EL (cell line): ENCODE measurements around the gene ANKS3.

ENCODE experiments used
- DNase-seq: peaks from one replicate; pipeline ENCODE4 v3.0.0-alpha.2; 2016

Gene ANKS3

GRCh38 chr16:4664538-4665418 is 69.3 kb downstream of the ANKS3 start:
- no peak for DNase-seq

GRCh38 chr16:4663777-4664465 is 70.2 kb downstream of the ANKS3 start:
- no peak for DNase-seq

- DNase-seq, result no peak
These were observed 70.7 kb downstream of the ANKS3 start for GRCh38 chr16:4663465-4663776.

GRCh38 chr16:4661661-4662060 is 72.4 kb downstream of the ANKS3 start:
- DNase-seq, result no peak

GRCh38 chr16:4660454-4661007 is 73.5 kb downstream of the ANKS3 start:
- DNase-seq, result peak; percentile 45

- DNase-seq, result no peak
These were observed 74.4 kb downstream of the ANKS3 start for GRCh38 chr16:4659363-4660353.

DNA sequence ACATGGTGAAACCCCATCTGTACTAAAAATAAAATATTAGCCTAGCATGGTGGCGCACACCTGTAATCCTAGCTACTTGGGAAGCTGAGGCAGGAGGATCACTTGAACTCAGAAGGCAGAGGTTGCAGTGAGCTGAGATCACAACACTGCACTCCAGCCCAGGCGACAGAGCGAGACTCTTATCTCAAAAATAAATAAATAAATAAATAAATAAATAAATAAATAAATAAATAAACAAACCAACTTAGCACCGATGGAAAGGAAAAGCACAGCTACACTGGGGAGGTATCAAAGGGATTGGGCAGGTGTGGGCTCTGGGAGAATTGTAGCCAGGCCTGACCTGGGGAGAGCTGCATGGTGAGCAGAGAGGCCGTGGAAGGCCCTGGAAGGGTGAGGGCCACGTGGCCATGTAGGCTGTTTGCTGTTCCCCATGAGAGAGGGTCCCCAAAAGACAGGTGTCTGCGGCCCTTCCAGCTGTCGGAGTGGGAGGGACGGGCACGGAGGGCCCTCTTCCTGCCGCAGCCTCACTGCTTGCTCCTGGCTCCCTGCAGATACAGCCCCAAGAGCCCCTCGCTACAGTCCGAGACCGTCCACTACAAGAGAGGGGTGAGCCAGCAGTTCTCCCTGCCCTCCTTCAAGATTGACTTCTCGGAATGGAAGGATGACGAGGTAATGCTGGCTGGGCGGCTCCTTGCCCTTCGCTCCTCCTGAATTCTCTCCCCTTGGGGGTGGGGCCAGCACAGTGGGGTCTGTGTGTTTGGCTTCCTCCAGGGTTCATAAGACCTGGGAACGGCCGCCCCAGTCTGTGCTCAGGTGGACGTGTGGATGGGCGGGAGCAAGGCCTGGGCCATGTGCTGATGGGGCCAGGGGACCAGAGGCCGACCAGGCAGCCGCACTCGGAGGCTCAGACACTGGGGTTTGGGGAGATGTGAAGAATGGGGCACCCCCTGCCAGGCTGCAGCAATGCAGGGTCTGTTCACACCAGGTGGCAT is 77.1 kb downstream of the ANKS3 start:
- no peak for DNase-seq

DNA sequence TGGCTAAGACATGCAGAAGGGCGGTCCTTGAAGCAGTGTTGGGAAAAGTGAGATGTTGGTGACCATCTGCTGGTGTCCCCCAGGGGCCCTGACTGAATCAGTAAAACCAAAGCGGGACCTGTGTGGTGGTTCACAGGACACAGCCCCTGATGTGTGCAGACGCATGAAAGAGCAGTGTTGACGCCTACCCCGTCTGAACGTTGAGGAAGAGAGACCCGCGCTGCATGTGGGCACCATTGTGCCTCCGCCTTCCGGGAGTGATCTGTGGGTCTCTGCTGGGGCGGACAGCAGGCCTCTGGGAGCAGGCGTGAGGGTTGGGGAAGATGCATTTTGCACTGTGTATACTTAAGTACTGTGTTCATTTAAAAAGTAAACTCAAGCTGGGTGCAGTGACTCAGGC is 77.8 kb downstream of the ANKS3 start:
- DNase-seq, result no peak

DNA sequence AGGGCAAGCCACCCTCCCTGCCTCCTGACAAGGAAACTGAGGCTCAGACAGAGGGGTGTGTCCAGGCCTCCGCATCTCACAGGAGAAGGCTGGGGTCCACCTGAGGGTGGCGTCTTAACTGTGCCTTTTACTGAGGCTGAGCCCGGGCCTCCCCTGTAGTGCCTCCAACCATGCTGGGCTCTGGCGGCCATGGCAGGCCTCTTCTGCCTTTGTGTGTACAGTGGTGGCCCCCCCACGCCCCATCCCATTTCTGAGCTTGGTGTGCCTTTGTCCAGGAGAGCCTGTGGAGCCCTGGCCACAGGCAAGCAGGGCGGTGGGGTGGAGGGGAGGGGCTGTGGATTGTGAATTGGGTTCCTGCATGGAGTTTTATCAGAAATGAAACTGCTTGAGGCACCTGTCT is 78.3 kb downstream of the ANKS3 start:
- DNase-seq, result no peak

DNA sequence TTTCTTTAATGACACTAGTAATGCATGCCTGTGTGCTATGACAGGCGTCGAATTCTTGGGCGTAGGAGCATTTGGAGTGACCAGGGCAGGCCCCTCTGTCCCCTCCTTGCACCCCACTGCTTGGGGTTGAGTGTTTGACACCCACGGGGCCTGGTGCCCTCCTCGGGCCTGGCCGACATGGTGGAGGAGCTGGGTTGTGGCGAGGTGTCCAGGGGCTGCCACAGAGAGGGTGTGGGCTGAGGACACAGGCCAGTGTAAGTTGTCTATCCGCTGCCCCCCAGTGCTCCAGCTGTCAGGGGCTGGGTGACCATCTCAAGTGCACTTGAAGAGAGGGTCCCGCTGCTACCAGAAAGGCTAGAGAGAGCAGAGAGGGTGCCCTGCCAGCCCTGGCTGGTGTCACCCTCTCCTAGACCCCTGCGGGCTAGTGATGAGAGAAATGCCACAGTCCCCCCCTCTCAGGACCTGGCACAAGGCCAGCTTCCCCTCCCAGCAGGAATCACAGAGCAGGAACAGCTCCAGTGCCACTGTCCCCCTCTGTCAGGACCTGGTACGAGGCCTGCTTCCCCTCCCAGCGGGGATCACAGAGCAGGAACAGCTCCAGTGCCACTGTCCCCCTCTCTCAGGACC is 79.0 kb downstream of the ANKS3 start:
- no peak for DNase-seq

DNA sequence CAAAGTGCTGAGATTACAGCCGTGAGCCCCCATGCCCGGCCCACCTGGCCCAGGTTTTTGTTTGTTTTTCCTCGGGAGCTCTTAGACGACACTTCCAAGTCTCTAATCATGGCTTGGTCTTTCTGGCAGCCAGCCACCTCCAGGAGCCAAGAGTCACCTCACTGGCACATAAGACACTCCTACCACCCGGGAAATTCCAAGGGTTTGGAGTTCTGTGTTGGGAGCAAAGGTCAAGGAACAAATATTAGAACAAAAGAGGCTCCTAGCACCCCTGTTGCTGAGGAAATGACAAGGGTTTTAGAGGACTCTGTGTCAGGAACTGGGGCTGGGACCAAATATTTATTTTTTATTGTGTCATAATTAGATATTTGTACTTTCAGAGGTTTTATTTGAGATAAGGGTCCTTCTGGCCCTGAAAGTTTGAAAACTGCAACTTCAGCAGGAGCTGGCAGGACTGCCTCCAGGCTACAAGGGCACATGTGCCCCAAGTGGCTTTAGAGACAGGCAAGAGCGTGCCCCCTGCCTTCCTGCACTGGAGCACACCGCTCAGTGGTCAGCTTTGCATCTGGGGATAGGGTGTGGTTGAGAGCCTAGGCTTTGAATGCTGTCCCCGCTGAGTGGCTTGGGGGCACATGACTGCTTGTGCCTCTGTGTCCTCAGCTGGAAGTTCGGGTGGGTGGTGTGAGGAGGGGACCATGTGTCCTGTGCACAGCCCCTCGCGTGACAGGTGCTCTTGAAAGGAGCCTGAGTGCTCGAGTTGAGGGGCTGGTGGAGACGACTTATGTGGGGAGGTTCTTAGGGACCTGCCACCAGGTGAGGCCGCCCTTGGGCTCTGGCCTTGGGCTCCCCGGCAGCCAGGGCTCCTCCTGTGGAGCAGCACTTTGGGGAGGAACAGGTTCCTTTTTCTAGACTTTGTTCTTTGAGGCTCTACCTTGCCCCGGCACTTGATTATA is 79.8 kb downstream of the ANKS3 start:
- DNase-seq, result no peak

- no peak for DNase-seq
These were observed 81.5 kb downstream of the ANKS3 start for GRCh38 chr16:4652561-4652960.

- no peak for DNase-seq
These were observed 82.2 kb downstream of the ANKS3 start for GRCh38 chr16:4651827-4652226.

DNA sequence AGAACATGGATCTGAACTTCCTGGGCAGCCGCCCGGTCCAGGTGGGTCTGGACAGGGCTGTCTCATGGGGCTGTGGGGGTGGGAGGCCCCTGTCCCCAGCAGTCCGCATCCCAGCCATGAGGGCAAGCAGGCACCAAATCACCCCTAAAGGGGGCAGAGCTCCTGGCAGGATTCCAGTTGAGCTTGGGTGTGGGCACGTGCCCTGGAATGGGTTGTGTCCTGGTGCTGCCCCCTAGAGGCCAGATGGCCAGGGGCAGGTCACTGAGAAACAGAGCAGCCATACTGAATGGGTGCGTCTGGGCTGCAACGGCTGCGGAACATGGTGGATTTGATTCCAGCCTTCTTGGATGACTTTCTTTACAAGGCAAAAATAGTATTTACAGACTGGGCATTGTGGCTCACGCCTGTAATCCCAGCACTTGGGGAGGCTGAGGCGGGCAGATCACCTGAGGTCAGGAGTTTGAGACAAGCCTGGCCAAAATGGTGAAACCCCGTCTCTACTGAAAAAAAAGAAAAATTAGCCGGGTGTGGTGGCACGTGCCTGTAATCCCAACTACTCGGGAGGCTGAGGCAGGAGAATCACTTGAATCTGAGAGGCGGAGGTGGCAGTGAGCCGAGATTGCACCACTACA is 83.5 kb downstream of the ANKS3 start:
- peak; percentile 61 for DNase-seq

DNA sequence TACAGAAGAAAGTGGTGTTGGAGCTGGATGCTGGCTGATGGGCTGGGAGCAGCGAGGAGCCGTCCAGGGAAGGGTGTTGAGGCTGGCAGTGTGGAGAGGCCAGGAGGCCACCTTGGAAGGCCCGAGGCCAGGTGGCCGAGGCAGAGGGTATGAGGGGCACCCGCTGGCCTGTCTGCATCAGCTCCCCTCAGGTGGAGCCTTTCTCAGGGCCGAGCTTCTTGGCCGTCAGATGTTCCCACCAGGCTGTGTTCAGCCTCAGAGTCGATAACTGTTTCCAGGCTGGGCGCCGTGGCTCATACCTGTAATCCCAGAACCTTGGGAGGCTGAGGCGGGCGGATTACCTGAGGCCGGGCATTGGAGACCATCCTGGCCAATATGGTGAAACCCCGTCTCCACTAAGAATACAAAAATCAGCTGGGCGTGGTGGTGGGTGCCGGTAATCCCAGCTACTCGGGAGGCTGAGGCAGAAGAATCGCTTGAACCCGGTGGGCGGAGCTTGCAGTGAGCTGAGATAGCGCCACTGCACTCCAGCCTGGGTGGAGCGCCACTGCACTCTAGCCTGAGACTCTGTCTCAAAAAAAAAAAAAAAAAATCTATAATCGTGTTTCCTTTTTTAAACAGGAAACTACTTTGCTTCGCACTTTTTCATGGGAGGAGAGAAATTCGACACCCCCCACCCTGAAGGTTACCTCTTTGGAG is 84.2 kb downstream of the ANKS3 start:
- no peak for DNase-seq

GRCh38 chr16:4648917-4649316 is 85.2 kb downstream of the ANKS3 start:
- no peak for DNase-seq

GRCh38 chr16:4647644-4647980 is 86.5 kb downstream of the ANKS3 start:
- DNase-seq, result no peak

DNA sequence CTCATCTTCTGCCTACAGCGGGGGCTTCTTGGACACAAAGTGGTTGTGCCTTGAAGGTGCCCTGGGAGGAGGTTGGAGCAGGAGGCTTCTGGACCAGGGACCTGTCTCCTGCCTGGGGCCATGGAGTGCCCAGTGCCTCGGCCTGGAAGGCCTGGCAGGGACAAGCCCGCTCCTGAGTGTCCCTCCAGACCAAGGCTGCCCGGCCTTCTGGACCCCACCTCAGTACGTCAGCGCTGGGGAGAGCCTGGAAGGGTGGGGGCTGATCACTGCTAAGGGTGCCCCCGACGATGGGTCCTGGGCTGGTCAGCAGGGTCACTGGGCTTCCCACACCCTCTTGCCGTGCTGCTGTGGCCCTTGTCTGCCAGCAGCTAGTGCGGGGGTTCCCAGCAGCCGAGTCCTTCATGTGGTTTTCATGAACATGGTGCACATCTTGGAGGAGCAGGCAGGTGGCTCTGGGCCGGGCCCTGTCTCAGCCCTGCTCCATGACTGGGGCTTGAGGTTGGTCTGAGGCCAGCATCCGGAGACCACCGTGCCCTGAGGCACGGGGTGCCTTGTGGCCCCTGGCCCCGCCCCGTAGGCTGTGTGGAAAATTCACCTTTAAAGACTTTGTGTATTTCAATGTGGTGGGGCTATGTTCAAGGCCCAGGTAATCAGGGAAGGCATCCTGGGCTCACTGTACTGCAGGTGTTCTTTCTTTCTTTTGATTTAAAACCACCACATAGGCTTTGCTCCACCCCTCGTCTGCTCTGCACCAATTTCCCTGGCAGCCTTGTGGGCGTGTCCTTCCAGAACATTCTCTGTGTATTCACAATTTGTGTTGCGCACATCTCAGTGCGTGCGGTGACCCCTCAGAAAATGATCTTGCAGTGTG is 87.1 kb downstream of the ANKS3 start:
- no peak for DNase-seq
